Fibroblast of pulmonary artery (primary cell): ENCODE measurements around the gene C2orf76.
A peak's percentile ranks its signal among the peaks of the same experiment; 100 is the strongest.

Source experiments
- DNase-seq: peaks from one replicate; pipeline ENCODE4 v3.0.0-alpha.2; 2010; ENCODE audit warnings: low read depth
- H3K4me3 ChIP-seq: replicated peaks from 2 replicates; pipeline ENCODE4 v1.5.1; 2011; ENCODE audit warnings: low read depth, mild to moderate bottlenecking, control low read depth, low read length, moderate library complexity
- CTCF ChIP-seq: IDR thresholded peaks from 2 replicates; pipeline ENCODE4 v1.5.1; 2011; ENCODE audit warnings: mild to moderate bottlenecking, control low read depth, low read length, inconsistent platforms; ENCODE audit errors: missing control alignments

The C2orf76 gene

GRCh38 chr2:119387381-119388129 is 20.9 kb upstream of the C2orf76 start:
- peak; percentile 91 for DNase-seq
- no peak overlapping the region for H3K4me3 ChIP-seq
- TF ChIP-seq CTCF: peak; percentile 57

GRCh38 chr2:119385466-119385865 is 18.8 kb upstream of the C2orf76 start:
- no peak for TF ChIP-seq CTCF
- no peak for DNase-seq
- H3K4me3 ChIP-seq: no peak overlapping the region

GRCh38 chr2:119384971-119385370 is 18.3 kb upstream of the C2orf76 start:
- H3K4me3 ChIP-seq: no peak overlapping the region
- no peak for TF ChIP-seq CTCF
- no peak for DNase-seq

GRCh38 chr2:119383410-119384140 is 16.9 kb upstream of the C2orf76 start:
- no peak for DNase-seq
- no peak overlapping the region for H3K4me3 ChIP-seq
- no peak for TF ChIP-seq CTCF

GRCh38 chr2:119378566-119378965 is 11.9 kb upstream of the C2orf76 start:
- no peak overlapping the region for H3K4me3 ChIP-seq
- no peak for TF ChIP-seq CTCF
- no peak for DNase-seq

- TF ChIP-seq CTCF: no peak
- H3K4me3 ChIP-seq: no peak overlapping the region
- no peak for DNase-seq
Measured at GRCh38 chr2:119377993-119378345, 11.3 kb upstream of the C2orf76 start.
